H9 (cell line): ENCODE results near the gene PNPLA2. TPM values are rescaled to one million over a fixed set of nuclear protein-coding genes. Genes with fewer than 3 reads are reported as not detected.

Source experiments
- DNase-seq: peaks from one replicate; pipeline ENCODE4 v3.0.0-alpha.2; 2017
- H2AFZ ChIP-seq: one replicate; pipeline ENCODE4 v1.6.1; 2013; ENCODE audit warnings: mild to moderate bottlenecking, low read length, control low read depth, moderate library complexity
- H2AK5ac ChIP-seq: 2 replicates; pipeline ENCODE4 v1.6.1; 2013; ENCODE audit warnings: low read length, control low read depth, mixed read lengths; ENCODE audit not compliant: insufficient read length
- H2BK120ac ChIP-seq: one replicate; pipeline ENCODE4 v1.6.1; 2013; ENCODE audit warnings: low read depth, mild to moderate bottlenecking, low read length, control low read depth, inconsistent platforms; ENCODE audit not compliant: poor library complexity, severe bottlenecking
- H2BK12ac ChIP-seq: 2 replicates; pipeline ENCODE4 v1.6.1; 2013; ENCODE audit warnings: low read length, control low read depth, mixed read lengths, low read depth; ENCODE audit not compliant: insufficient read length
- H2BK15ac ChIP-seq: 2 replicates; pipeline ENCODE4 v1.6.1; 2013; ENCODE audit warnings: low read depth, low read length, control low read depth
- H2BK20ac ChIP-seq: one replicate; pipeline ENCODE4 v1.6.1; 2013; ENCODE audit warnings: low read depth, mild to moderate bottlenecking, low read length, control low read depth, inconsistent platforms; ENCODE audit not compliant: poor library complexity, severe bottlenecking
- H2BK5ac ChIP-seq: 2 replicates; pipeline ENCODE4 v1.6.1; 2013; ENCODE audit warnings: low read length, control low read depth, mixed read lengths; ENCODE audit not compliant: insufficient read length
- H3K14ac ChIP-seq: 2 replicates; pipeline ENCODE4 v1.6.1; 2013; ENCODE audit warnings: low read length, control low read depth; ENCODE audit not compliant: insufficient read depth
- H3K18ac ChIP-seq: 2 replicates; pipeline ENCODE4 v1.6.1; 2013; ENCODE audit warnings: low read depth, mild to moderate bottlenecking, mixed read lengths, low read length, control low read depth; ENCODE audit not compliant: insufficient read length
- H3K23ac ChIP-seq: 2 replicates; pipeline ENCODE4 v1.6.1; 2013; ENCODE audit warnings: low read length, control low read depth, mixed read lengths, low read depth; ENCODE audit not compliant: insufficient read length
- H3K23me2 ChIP-seq: 2 replicates; pipeline ENCODE4 v1.6.1; 2013; ENCODE audit warnings: low read depth, mild to moderate bottlenecking, mixed read lengths, low read length, control low read depth; ENCODE audit not compliant: insufficient read length, poor library complexity, severe bottlenecking
- H3K27ac ChIP-seq: 2 replicates; pipeline ENCODE4 v1.5.1; 2013; ENCODE audit warnings: low read length, control low read depth, mixed read lengths, low read depth; ENCODE audit not compliant: insufficient read length
- H3K27me3 ChIP-seq: 2 replicates; pipeline ENCODE4 v1.6.1; 2013; ENCODE audit warnings: low read length, control low read depth, inconsistent platforms; ENCODE audit not compliant: insufficient read depth
- H3K4ac ChIP-seq: 2 replicates; pipeline ENCODE4 v1.6.1; 2013; ENCODE audit warnings: low read depth, mild to moderate bottlenecking, control low read depth, inconsistent platforms, low read length, moderate library complexity
- H3K4me1 ChIP-seq: 2 replicates; pipeline ENCODE4 v1.6.1; 2013; ENCODE audit warnings: low read length, control low read depth, inconsistent platforms; ENCODE audit not compliant: insufficient read depth
- H3K4me2 ChIP-seq: 2 replicates; pipeline ENCODE4 v1.6.1; 2013; ENCODE audit warnings: low read length, control low read depth, mixed read lengths; ENCODE audit not compliant: insufficient read length, insufficient read depth
- H3K56ac ChIP-seq: 2 replicates; pipeline ENCODE4 v1.6.1; 2013; ENCODE audit warnings: low read depth, mild to moderate bottlenecking, mixed read lengths, low read length, control low read depth; ENCODE audit not compliant: insufficient read length
- H3K79me1 ChIP-seq: 2 replicates; pipeline ENCODE4 v1.6.1; 2013; ENCODE audit warnings: low read depth, mild to moderate bottlenecking, moderate library complexity, low read length, control low read depth, inconsistent platforms; ENCODE audit not compliant: insufficient read depth, poor library complexity, severe bottlenecking
- H3K79me2 ChIP-seq: 2 replicates; pipeline ENCODE4 v1.6.1; 2013; ENCODE audit warnings: low read length, control low read depth, inconsistent platforms; ENCODE audit not compliant: insufficient read depth
- H3K9ac ChIP-seq: 2 replicates; pipeline ENCODE4 v1.6.1; 2013; ENCODE audit warnings: low read length, control low read depth, mixed read lengths; ENCODE audit not compliant: insufficient read length; ENCODE audit errors: extremely low read depth
- H3K9me3 ChIP-seq: one replicate; pipeline ENCODE4 v1.6.1; 2013; ENCODE audit warnings: low read depth, low read length, inconsistent platforms; ENCODE audit not compliant: control insufficient read depth
- H3T11ph ChIP-seq: one replicate; pipeline ENCODE4 v1.6.1; 2013; ENCODE audit warnings: mild to moderate bottlenecking, low read length, control low read depth, inconsistent platforms
- H4K20me1 ChIP-seq: one replicate; pipeline ENCODE4 v1.6.1; 2013; ENCODE audit not compliant: control insufficient read depth, insufficient read length, insufficient read depth
- H4K5ac ChIP-seq: 2 replicates; pipeline ENCODE4 v1.6.1; 2013; ENCODE audit warnings: low read depth, mild to moderate bottlenecking, mixed read lengths, low read length, control low read depth; ENCODE audit not compliant: insufficient read length
- H4K8ac ChIP-seq: replicated peaks from 2 replicates; pipeline ENCODE4 v1.6.1; 2013; ENCODE audit warnings: low read length, control low read depth, mixed read lengths, low read depth; ENCODE audit not compliant: insufficient read length
- H4K91ac ChIP-seq: 2 replicates; pipeline ENCODE4 v1.6.1; 2013; ENCODE audit warnings: low read depth, mild to moderate bottlenecking, moderate library complexity, mixed read lengths, low read length, control low read depth; ENCODE audit not compliant: insufficient read length
- H3K27ac Mint-ChIP-seq, 3 experiments: 2 replicates in 2 of 3; 3 replicates in 1 of 3; pipeline ENCODE4 v1.8.0; 2020 to 2021; ENCODE audit warnings: mixed read lengths in 3 of 3, mild to moderate bottlenecking in 1 of 3, moderate library complexity in 1 of 3
- H3K27me3 Mint-ChIP-seq: 2 replicates; pipeline ENCODE4 v1.8.0; 2021; ENCODE audit warnings: low read depth, mild to moderate bottlenecking, moderate library complexity, mixed read lengths
- H3K36me3 Mint-ChIP-seq, 3 experiments: 2 replicates in 2 of 3; 3 replicates in 1 of 3; pipeline ENCODE4 v1.8.0; 2020 to 2021; ENCODE audit warnings: low read depth in 3 of 3, mixed read lengths in 3 of 3; ENCODE audit not compliant: insufficient read depth in 1 of 3
- H3K4me1 Mint-ChIP-seq, 2 experiments: 2 replicates each; pipeline ENCODE4 v1.8.0; 2020; ENCODE audit warnings: mixed read lengths in 2 of 2
- H3K4me3 Mint-ChIP-seq, 2 experiments: 2 replicates in 1 of 2; 3 replicates in 1 of 2; pipeline ENCODE4 v1.8.0; 2020 to 2021; ENCODE audit warnings: mild to moderate bottlenecking in 2 of 2, mixed read lengths in 2 of 2, moderate library complexity in 1 of 2
- H3K9me3 Mint-ChIP-seq, 2 experiments: 2 replicates in 1 of 2; 3 replicates in 1 of 2; pipeline ENCODE4 v1.8.0; 2020; ENCODE audit warnings: mild to moderate bottlenecking in 2 of 2, mixed read lengths in 2 of 2, moderate library complexity in 1 of 2
- CTCF ChIP-seq: fragments of 200-600 bp; sonication (generic); conservative IDR thresholded peaks from 3 replicates; pipeline ENCODE4 v1.8.0; 2021; ENCODE audit warnings: antibody characterized with exemption, mild to moderate bottlenecking
- WGBS: extraction: QIAGEN DNeasy Blood & Tissue Kit; methylation state at CpG from one replicate; pipeline ENCODE4 v1.1.7; 2013; ENCODE audit warnings: missing lambda C conversion rate, low lambda C conversion rate, mixed read lengths; ENCODE audit not compliant: insufficient read length; ENCODE audit errors: extremely low coverage; 5-methylcytosine and 5-hydroxymethylcytosine counted together
- total RNA-seq: library from RNA; stranded (reverse); gene quantifications from 2 replicates; pipeline ENCODE4 v1.2.1, GENCODE V29; 2021

PNPLA2 gene
- total RNA-seq, 1 experiment from 2014 or later, result 67.3 TPM

- no peaks in the 10 kb centered on the region for H3K9me3 ChIP-seq
- H3K4me1 ChIP-seq, result no peaks in the 10 kb centered on the region; the same call in 1 of the 2 replicates
- no peaks in the 10 kb centered on the region for H3K27me3 ChIP-seq
- no peaks in the 10 kb centered on the region for H4K20me1 ChIP-seq
- no peak overlapping the region for H3T11ph ChIP-seq
- DNase-seq, result no peak
- H4K8ac ChIP-seq, result no peak overlapping the region
- no peaks in the 10 kb centered on the region for H3K79me2 ChIP-seq
- H4K91ac ChIP-seq, result no peak overlapping the region
- H2AFZ ChIP-seq, result no peak overlapping the region
- H3K23me2 ChIP-seq, result no peaks in the 10 kb centered on the region
- no peak overlapping the region for H3K27ac ChIP-seq
- no peak overlapping the region for H2BK15ac ChIP-seq
- H2BK120ac ChIP-seq, result no peak overlapping the region
- Mint-ChIP-seq H3K27me3 (peaks cover 21% of the 10 kb centered on the region), H3K4me1 (peaks cover 17 to 65% of the 10 kb centered on the region in 2 experiments), H3K27ac (no peak overlapping the region; a peak in 1 of 7 replicates), H3K36me3 (peaks cover 0 to 13% (median 0%) of the 10 kb centered on the region in 3 experiments; a peak in 3 of 7 replicates), H3K4me3 (no peak overlapping the region), H3K9me3 (no peaks in the 10 kb centered on the region)
- H3K4me2 ChIP-seq, result no peak overlapping the region
- no peak overlapping the region for H2BK20ac ChIP-seq
- TF ChIP-seq CTCF, result no peak
- H2AK5ac ChIP-seq, result no peak overlapping the region
- no peak overlapping the region for H3K4ac ChIP-seq
- H2BK12ac ChIP-seq, result no peak overlapping the region
- no CpG with 5 or more reads among the region's 27 CpGs for WGBS
- no peak overlapping the region for H3K23ac ChIP-seq
- no peak overlapping the region for H3K56ac ChIP-seq
- H3K79me1 ChIP-seq, result no peaks in the 10 kb centered on the region
- no peak overlapping the region for H4K5ac ChIP-seq
- no peak overlapping the region for H3K9ac ChIP-seq
- H3K14ac ChIP-seq, result no peak overlapping the region
- no peak overlapping the region for H2BK5ac ChIP-seq
- H3K18ac ChIP-seq, result no peak overlapping the region
Observed at GRCh38 chr11:858053-858761, 39.5 kb downstream of the PNPLA2 start.
